ENCODE data around the gene DENND6A.
"Not testable (repeated sequence)": the region's sequence is repeated elsewhere in the genome, so short reads cannot be mapped to it uniquely, and the experiment has no call there.

Gene DENND6A

DNA sequence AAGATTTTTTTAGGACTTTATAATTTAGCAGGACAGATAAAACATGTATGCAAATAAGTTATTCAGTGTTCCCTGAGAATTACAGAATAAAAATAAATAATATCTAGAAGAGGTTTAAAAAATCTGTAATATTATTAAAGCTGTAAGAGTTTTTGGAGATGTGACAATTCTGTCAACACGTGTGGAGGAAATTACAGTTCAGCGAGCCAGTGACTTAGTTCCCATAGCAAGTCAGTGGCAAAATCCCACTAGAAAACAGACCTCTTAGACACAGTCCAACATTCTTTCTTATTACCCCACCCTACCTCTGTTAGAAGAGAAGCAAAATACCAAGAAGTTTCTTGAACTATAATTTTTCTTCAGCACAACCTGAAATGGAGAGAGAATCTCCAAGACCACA, 16.2 kb upstream of the DENND6A start:
- Histone ChIP-seq H3K9me3 (ENCODE audit: severe bottlenecking) (no peaks in the 10 kb centered on the region), H3K4me1 (ENCODE audit: insufficient read depth, poor library complexity, severe bottlenecking) (peaks cover 31% of the 10 kb centered on the region), H3K4me3 (ENCODE audit: severe bottlenecking) (no peak overlapping the region), H3K27ac (ENCODE audit: poor library complexity, severe bottlenecking) (peak overlapping the region; percentile 79), H3K36me3 (ENCODE audit: low read depth) (no peaks in the 10 kb centered on the region), H3K27me3 (ENCODE audit: insufficient read depth, poor library complexity, severe bottlenecking) (no peaks in the 10 kb centered on the region)
- TF ChIP-seq, protein P1, sequence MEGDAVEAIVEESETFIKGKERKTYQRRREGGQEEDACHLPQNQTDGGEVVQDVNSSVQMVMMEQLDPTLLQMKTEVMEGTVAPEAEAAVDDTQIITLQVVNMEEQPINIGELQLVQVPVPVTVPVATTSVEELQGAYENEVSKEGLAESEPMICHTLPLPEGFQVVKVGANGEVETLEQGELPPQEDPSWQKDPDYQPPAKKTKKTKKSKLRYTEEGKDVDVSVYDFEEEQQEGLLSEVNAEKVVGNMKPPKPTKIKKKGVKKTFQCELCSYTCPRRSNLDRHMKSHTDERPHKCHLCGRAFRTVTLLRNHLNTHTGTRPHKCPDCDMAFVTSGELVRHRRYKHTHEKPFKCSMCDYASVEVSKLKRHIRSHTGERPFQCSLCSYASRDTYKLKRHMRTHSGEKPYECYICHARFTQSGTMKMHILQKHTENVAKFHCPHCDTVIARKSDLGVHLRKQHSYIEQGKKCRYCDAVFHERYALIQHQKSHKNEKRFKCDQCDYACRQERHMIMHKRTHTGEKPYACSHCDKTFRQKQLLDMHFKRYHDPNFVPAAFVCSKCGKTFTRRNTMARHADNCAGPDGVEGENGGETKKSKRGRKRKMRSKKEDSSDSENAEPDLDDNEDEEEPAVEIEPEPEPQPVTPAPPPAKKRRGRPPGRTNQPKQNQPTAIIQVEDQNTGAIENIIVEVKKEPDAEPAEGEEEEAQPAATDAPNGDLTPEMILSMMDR (IDR thresholded peaks at IDR 0.05; ENCODE audit: poor library complexity, severe bottlenecking), result no peak
- ATAC-seq (ENCODE audit: low read depth) (no peak), DNase-seq (ENCODE audit: low spot score) (no peak)

DNA sequence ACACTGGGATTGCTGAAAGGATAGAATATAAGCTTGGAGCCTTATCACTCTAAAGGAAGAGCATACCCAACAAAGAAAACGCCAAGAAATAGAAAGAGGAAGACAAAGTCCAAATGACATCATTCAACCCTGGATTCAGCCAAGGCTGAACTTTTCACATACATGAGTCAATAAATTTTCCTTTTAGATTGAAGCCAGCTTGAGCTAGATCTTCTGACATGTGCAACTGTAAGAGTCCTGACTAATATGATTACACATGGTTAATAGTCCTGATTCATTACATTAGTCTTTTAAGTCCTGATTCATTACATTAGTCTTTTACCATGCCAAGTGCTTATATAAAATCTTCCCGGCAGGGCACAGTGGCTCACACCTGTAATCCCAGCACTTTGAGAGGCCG, 13.6 kb upstream of the DENND6A start:
- DNase-seq (ENCODE audit: low spot score) (no peak), ATAC-seq (ENCODE audit: low read depth) (peak; percentile 92)
- TF ChIP-seq, protein P1 (IDR thresholded peaks at IDR 0.05; ENCODE audit: poor library complexity, severe bottlenecking), result no peak
- Histone ChIP-seq H3K27me3 (ENCODE audit: insufficient read depth, poor library complexity, severe bottlenecking) (no peaks in the 10 kb centered on the region), H3K4me3 (ENCODE audit: severe bottlenecking) (no peak overlapping the region), H3K36me3 (ENCODE audit: low read depth) (no peaks in the 10 kb centered on the region), H3K9me3 (ENCODE audit: severe bottlenecking) (no peaks in the 10 kb centered on the region), H3K4me1 (ENCODE audit: insufficient read depth, poor library complexity, severe bottlenecking) (peaks cover 31% of the 10 kb centered on the region), H3K27ac (ENCODE audit: poor library complexity, severe bottlenecking) (peak overlapping the region; percentile 57)

DNA sequence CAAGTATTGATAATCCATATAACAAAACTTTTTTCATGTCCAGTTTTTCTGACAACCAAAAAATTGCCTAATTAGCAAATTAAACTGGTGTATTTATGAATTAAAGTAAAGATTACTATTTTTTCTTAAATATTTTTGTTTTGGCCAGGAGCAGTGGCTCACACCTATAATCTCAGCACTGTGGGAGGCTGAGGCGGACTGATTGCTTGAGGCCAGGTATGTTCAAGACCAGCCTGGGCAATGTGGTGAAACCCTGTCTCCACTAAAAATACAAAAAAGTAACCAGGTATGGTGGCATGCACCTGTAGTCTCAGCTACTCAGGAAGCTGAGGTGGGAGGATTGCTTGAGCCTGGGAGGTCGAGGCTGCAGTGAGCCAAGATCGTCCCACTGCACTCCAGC, 12.5 kb upstream of the DENND6A start:
- H3K4me3 ChIP-seq (ENCODE audit: severe bottlenecking); H3K9me3 ChIP-seq (ENCODE audit: severe bottlenecking); ATAC-seq (ENCODE audit: low read depth); H3K27me3 ChIP-seq (ENCODE audit: insufficient read depth, poor library complexity, severe bottlenecking); H3K36me3 ChIP-seq (ENCODE audit: low read depth); DNase-seq (ENCODE audit: low spot score): not testable (repeated sequence)
- peak overlapping the region; percentile 57 for H3K27ac ChIP-seq (ENCODE audit: poor library complexity, severe bottlenecking)
- H3K4me1 ChIP-seq (ENCODE audit: insufficient read depth, poor library complexity, severe bottlenecking), result peaks cover 30% of the 10 kb centered on the region

DNA sequence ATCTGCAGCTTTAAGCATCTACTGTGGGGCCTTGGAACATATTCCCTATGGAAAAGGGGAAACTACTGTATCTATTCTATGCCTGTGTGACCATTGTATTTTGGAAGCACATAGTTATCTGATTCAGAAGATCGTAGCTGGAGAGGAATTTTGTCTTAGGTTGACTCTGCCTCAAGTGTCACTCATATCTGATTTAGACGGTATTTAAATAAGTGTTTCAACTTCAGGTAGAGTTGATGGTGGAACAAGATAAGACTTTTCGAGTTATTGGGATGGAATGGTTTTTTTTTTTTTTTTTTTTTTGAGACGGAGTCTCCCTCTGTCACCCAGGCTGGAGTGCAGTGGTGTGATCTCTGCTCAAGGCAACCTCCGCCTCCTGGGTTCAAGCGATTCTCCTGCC, 8.9 kb upstream of the DENND6A start:
- TF ChIP-seq, protein P1 (IDR thresholded peaks at IDR 0.05; ENCODE audit: poor library complexity, severe bottlenecking), result no peak
- ATAC-seq (ENCODE audit: low read depth), result no peak
- DNase-seq (ENCODE audit: low spot score), result no peak
- Histone ChIP-seq H3K36me3 (ENCODE audit: low read depth) (no peaks in the 10 kb centered on the region), H3K4me1 (ENCODE audit: insufficient read depth, poor library complexity, severe bottlenecking) (peaks cover 20% of the 10 kb centered on the region), H3K27ac (ENCODE audit: poor library complexity, severe bottlenecking) (no peak overlapping the region), H3K9me3 (ENCODE audit: severe bottlenecking) (no peaks in the 10 kb centered on the region), H3K4me3 (ENCODE audit: severe bottlenecking) (no peak overlapping the region), H3K27me3 (ENCODE audit: insufficient read depth, poor library complexity, severe bottlenecking) (no peaks in the 10 kb centered on the region)

DNA sequence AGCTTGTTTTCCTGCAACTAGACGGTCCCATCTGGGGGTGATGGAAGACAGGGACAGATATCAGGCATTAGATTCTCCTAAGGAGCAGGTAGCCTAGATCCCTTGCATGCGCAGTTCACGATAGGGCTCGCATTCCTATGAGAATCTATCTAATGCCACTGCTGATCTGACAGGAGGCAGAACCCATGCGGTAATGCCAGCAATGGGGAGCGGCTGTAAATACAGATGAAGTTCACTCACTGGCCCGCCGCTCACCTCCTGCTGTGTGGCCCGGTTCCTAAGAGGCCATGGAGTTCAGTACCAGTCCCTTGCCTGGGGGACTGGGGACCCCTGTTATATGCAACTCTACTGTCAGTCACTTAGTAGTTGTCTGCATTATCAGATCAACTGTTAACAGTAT, 7.9 kb upstream of the DENND6A start:
- ATAC-seq (ENCODE audit: low read depth) (no peak), DNase-seq (ENCODE audit: low spot score) (no peak)
- H3K9me3 ChIP-seq (ENCODE audit: severe bottlenecking), result no peaks in the 10 kb centered on the region
- H3K27ac ChIP-seq (ENCODE audit: poor library complexity, severe bottlenecking), result no peak overlapping the region
- no peak overlapping the region for H3K4me3 ChIP-seq (ENCODE audit: severe bottlenecking)
- no peaks in the 10 kb centered on the region for H3K27me3 ChIP-seq (ENCODE audit: insufficient read depth, poor library complexity, severe bottlenecking)
- H3K4me1 ChIP-seq (ENCODE audit: insufficient read depth, poor library complexity, severe bottlenecking), result peaks cover 17% of the 10 kb centered on the region
- TF ChIP-seq, protein P1 (IDR thresholded peaks at IDR 0.05; ENCODE audit: poor library complexity, severe bottlenecking), result no peak
- no peaks in the 10 kb centered on the region for H3K36me3 ChIP-seq (ENCODE audit: low read depth)

All from RWPE2 (cell line).